NCI-H748 (cell line): ENCODE data around the gene SLC5A6.

Experiments
- DNase-seq: peaks from one replicate; lab custom pipeline; 2025; ENCODE audit not compliant: unreplicated experiment; lab: John Stamatoyannopoulos, UW

SLC5A6 gene

DNA sequence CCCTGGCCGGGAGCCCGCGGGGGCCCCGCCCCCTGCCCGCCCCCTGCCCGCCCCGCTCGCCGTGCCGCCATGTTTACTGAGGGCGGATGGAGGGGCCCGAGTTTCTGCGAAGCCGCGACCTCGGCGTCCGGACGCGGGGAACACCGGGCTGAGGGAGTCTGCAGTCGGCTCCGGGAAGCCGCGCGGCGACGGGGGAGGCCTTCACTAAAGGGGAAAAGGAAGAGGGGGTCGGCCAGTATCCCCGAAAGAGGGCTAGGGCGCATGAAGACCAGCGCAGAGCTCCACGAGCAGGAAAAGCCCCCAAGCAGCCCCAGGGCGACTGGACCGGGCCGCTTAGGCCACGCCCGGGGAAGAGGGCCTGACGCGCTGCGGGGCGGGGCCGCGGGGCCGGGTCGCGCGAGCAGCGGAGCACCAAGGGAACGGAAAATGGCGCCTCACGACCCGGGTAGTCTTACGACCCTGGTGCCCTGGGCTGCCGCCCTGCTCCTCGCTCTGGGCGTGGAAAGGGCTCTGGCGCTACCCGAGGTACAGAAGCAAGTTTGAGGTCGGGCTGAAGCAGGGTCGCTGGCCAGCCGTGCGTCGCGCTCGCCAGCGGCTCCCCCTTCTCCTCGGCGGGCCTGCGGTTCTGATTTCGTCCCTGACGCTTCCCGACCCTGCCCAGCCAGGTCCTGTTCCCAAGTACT, at the start of gene SLC5A6, which contains the start of gene ATRAID:
TSS of gene SLC5A6 (minus strand) at position 326 of the 683 bp plus-strand sequence. CDS start 4,618 bp downstream, outside the sequence.
TSS of gene ATRAID (plus strand) at position 99 of the 683 bp plus-strand sequence. CDS start at position 427, 328 bp downstream.
- peak; percentile 91 for DNase-seq

DNA sequence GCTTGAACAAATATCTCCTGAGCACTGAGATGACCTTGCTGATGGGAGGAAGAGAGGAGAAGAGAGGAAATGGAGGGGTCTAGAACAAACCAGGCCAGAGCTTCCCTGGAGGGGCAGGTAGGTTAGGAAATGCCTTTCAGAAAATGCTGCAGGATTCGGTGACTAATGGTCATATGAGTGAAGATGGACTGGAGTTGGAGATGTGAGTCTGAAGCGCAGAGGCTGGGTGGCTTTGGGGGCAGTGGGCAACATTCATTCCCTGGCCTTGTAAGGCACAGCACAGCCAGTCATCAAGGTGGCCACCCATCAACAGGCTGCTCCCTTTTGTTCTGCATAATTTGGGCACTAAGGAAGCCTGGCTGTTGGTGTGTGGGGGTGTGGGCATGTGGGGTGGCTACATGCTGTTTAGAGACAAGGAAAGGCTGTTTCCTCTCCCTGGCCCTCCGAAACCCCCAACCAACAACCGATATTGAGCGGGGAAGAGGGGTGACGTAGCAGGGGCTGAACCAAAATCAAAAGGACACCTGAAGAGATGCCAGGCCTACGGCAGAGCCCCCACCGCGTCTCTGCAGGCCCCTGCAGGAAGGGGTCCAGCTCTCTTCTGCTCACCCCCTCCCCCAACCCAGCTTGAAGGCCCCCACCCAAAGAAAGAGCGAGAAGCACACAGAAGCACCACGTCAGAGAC, 49.3 kb upstream of the SLC5A6 start:
- DNase-seq = no peak

DNA sequence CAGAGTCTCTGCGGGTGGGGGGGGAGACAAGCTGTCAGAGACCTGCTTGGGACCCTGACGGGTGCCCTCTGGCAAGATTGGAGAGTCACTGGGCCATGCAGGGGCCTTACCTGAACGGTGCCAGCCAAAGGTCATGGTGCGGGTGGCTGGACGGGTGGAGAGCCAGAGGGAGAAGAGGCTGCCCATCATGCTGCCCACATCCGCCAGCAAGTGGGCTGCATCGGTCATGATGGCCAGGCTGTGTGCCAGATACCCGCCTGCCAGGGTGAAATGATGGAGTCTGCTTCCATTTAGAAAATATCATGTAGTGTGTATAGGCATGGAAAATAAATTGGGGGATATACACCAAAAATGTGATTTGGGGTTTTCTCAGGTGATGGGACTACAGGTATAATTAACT, 46.0 kb upstream of the SLC5A6 start:
- DNase-seq = no peak

DNA sequence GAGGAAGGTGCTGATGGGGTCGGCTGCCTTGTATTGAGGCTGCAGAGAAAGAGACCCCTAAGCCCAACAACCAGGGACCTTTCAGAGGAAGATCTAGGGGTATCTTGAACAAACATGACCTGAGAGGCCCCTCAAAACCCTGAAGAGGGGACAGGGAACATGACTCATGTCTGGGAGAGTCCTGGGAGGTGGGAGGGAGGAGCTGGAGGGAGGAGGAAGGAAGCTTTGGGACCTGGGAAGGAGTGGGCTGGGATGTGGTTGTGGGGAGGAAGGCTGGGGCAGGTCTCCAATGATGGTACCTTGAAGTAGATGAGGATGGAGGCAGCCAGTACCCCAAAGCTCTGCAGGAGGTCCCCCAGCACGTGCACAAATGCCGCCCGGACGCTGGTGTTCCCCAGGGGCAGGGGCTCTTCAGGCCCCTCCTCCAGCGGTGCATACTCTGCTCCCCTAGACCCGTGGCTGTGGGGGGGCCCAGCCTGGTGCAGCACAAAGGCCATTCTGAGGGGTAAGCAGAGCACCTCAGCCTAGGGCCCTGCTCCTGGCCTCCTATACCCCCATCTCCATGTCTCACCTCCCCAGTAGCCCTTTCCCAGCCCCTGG, 44.9 kb upstream of the SLC5A6 start:
- DNase-seq = no peak

DNA sequence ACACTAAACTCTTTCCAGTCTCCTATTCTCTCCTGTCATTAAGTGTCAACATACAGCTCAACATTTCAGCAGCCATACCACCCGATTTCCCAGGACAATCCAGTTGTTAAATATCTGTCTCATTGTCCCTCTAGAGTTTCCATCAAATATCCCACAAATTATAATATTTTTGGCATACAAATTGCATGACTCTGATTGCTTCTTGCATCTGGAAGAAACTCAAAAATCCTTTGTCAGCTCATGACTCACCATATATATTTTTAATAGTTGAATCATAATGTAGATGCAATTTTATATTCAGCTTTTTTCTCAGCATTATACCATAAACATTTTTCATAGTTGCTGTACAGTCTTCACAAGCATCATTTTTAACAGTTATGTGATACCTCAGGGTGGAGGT, 43.6 kb upstream of the SLC5A6 start:
- no peak for DNase-seq

DNA sequence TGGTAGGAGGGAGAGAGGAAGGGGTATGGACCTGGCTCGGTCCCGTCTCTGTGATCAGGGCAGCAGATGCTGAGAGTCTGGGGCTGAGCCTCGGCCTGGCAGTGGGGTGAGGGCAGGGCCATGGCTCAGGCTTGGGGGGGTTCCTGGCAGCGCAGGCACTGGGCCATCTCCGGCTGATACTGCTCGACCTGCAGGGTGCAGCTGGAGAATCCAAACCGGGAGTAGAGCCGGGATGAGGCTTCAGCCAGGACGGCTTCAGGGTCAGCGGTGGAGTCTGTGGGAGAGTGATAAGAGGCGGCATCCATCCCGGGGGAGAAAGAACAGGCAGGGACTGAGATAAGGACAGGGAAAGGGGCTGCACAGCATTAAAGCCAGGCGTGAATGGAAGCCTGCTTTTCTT, 43.1 kb upstream of the SLC5A6 start:
- no peak for DNase-seq

DNA sequence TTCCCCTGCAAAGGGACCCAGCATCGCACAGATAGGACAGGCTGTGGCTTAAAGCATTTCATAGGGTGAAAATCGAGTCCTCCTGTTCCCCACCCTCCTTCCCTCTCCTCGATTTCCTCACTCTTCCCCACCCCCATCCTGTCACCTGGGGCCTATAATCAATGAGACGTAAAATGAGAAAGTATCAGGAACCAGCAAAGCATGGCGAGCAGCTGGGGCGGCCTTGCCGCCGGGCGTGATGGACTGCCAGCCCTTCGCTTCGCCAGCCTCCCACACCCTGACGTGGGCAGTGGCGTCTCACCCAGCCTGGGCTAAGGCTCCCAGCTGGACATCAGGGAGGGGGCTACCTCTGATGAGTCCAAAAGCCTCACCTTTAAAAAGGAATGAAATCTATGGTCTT, 39.7 kb upstream of the SLC5A6 start:
- no peak for DNase-seq

DNA sequence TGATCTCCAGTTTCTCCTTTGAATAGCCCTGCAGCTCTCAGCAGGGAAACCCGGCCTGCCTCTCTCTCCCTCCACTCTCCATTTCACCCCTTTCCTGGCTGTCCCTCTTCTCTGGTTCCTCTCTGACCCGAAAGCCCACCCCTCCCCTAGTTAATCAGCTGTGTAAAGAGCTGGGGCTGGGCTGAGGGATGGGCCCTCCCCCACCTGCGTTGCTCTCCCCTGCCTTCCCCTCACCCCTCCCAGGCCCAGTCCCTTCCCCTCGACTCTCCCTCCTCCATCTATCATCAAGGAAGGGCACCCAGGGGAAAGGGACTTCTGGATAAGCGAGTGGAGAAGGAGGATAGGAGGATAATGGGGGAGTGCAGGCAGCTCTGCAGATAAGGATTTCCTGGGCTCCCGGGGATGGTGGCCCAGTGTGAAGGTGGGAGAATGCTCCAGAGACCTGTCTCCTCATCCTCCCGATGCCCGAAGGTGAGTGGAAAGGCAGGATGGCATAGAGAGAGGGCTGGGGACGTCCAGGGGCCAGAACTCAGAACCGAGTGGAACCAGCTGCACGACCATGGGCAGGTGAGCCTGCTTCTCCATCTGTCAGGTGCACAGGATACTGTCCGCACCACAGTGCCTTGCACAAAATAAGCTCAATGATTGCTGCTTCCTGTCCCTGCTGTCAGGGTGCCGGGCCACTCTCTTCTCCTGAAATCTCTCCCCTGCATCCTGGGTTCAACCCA, 38.7 kb upstream of the SLC5A6 start:
- no peak for DNase-seq

DNA sequence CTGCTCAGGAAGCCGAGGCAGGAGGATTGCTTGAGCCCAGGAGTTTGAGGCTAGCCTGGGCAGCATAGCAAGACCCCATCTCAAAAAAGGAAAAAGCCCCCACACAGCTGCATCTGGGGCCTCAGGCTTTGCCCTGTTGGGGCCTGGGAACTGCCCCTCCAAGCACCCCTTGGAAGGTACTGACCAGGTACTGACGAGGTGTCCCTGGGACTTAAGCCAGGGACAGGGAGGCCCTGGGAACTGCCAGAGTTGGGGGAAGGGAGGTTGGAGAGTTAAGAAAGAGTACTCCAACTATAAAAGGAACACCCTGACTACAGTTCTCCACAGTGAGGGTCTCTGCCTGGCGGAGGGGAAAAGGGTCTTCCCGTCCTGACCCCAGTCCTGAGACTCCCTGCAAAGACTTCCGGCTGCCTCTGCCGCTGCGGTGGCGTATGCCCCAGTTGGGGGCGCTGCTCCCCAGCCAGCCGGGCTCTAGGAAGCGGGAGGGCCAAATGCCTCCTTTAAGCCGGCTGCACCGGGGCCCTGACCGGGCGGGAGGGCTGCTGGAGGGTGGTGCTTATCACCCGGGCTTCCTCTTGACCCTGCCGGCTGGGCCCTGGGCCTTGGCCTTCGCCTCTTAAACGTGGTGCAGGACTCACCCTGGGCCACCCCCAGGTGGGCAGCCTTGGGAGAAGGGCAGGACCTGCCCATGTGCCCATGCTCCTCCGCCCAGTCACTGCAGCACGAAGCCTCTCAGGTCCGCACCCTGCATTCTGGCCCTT, 38.0 kb upstream of the SLC5A6 start:
- DNase-seq = peak; percentile 39

DNA sequence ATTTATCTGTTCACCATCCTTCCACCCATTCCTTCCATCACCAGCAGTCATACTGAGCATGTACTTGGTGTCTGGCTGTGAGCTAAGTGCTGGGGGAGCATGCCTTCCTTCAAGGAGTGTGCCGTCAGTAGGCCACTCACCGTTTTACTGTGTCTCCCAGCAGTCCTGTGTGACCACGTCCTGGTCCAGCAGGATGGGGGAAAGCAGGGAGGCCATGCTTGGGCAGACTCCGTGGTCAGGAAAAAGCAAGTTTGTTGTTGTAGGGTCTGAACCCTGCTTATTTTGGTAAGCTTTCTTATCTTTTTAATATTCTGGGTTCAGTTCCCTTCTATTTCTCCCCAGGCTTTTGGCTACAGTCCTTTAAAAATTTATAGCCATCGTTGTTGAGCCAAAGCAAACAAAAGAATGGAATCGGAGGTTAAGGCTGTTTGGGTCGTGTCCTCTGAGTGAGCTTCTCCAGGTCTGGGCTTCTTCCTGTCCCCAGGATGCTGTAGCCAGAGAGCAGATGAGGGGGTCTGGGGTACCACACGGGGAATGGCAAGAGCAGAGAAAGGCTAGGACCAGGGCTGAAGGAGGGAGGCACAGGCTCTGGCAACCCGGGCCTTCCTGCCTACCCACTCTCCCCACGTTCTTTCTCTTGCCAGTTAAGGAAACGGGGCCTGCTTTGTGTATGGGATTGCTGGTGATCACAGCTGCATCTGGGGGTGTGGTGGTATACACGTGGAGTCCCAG, 37.3 kb upstream of the SLC5A6 start:
- no peak for DNase-seq

DNA sequence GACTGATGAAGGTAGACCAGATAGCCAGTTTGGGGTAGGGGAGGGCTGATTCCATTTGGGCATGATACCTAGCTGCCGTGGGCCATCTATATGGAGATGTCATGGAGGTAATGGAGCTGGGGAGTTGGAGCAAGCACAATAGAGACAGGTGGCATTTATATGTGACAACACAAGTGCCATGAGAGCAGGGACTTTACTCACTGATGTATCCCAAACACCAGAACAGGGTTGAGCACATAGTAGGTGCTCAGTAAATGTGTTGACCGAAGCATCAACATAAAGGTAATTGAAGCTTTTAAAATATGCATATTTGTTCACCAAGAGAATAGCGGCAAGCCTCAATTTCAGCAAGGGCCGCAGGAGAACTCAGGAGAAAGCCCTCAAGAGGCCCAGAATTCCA, 35.8 kb upstream of the SLC5A6 start:
- DNase-seq = no peak

DNA sequence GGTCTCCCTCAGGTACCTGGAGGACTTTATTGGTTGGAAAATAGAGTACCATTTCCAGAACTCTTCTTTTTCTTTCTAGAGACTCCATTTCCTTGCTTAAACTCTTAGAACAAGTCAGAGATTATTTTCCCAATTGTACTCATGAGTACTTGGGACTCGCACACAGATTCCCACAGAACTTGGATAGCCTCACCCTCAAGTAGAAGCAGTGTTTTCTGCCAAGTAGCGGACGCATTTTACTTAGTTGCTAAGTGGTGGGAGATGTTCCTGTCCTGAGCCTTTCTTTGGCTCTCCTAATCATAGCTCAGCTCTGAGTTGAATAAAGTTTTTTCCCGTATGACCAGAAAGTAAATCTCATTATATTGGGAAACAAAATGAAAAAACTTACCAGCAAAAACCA, 33.6 kb upstream of the SLC5A6 start:
- DNase-seq = no peak

DNA sequence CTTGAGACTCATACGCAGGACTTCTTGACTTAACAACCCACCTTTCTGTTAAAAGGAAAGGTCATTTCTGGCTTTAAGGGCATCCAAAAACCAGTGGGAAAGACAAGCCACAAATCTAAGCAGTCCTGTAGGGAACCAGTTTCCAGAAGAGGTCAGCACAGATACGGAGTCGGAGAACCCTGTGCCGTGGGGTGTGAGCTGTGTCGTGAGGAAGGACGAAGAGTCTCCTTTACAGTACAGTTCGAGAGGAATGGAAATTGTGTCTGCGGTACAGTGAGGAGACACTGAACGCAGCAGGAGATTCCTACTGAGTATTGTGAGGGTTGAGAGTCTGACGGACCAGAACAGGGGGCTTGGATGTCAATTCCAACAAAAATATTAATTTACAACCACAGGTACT, 33.0 kb upstream of the SLC5A6 start:
- no peak for DNase-seq

DNA sequence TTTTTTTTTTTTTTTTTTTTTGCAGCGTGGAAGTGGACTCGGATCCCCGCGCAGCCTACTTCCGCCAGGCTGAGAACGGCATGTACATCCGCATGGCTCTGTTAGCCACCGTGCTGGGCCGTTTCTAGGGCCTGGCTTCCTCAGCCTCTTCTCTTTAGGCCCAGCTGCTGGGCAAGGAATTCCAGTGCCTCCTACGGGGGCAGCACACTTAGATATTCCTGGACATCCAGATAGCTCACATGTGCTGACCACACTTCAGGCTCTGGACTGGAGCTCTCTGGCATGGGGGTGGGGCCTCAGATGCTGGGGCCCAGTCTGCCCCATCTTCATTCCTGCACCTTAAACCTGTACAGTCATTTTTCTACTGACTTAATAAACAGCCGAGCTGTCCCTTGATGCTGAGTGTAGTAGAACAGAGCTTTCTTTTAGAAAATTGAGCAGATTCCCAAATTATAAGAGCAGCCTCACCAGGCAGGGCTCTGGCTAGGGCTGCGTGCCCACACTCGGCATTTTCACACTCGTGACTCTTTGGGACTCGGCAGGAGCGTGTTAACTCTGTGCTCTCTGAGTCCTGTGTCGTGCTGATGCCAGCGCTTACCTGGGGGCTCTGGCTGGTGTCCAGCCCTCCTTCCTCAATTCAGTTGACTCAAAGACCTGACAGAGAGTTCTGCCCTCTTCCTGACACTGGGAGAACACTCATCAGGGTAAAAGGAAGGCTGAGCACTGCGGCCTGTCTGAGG, 31.5 kb upstream of the SLC5A6 start:
- no peak for DNase-seq

DNA sequence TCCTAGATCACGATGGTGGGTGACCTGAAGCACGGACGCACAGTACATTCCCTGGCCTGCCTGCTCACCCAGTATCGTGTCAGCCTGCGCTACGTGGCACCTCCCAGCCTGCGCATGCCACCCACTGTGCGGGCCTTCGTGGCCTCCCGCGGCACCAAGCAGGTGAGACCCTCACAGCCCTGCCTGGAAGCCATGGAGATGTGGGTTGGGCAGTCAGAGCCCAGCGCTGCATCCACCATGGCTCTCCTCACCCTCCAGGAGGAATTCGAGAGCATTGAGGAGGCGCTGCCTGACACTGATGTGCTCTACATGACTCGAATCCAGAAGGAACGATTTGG, 30.5 kb upstream of the SLC5A6 start:
- no peak for DNase-seq

DNA sequence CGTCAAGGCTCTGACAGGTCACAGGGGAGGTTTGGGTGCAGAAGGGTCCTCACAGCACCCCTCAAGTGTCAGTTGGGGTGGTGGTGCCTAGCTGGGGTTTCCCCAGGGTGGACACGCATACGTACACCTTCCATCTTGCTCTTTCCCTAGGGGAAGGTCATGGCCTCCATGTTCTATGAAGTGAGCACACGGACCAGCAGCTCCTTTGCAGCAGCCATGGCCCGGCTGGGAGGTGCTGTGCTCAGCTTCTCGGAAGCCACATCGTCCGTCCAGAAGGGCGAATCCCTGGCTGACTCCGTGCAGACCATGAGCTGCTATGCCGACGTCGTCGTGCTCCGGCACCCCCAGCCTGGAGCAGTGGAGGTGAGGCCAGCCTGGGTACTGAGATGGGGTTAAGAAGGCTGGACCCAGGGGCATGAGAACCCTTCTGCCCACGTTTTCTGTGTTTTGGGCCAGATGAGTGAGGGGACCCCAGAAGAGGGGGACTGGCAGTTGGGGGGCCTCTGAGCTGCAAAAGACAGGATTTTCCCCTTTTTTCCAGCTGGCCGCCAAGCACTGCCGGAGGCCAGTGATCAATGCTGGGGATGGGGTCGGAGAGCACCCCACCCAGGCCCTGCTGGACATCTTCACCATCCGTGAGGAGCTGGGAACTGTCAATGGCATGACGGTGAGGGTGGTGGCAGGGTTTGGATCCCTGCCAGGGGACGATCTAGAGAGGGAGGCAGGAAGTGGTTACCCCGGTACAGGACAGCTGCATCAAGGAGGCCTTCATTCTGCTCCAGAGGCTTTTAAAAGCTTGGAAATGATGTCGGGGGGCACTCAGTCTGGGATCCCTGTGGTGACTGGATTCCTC, 29.9 kb upstream of the SLC5A6 start:
- no peak for DNase-seq

DNA sequence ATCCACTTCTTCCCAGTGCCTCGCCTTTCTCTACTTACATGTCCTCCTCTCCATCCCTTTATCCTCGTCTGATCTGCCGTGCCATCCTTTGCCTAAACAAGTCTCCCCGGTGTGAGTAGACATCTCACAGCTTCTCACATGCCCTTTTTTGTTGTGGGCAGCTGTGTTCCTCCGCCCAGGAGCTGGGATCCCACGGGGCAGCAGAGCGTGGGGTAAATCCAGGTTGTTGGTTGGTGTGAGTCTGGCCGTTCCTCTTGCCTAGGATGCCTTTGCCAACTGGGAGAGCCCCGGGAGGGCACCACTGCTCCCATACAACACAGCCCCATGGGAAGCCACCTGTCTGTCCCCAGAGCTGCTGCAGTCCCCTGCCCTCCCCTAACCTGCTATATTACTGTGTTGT, 28.3 kb upstream of the SLC5A6 start:
- DNase-seq = no peak

DNA sequence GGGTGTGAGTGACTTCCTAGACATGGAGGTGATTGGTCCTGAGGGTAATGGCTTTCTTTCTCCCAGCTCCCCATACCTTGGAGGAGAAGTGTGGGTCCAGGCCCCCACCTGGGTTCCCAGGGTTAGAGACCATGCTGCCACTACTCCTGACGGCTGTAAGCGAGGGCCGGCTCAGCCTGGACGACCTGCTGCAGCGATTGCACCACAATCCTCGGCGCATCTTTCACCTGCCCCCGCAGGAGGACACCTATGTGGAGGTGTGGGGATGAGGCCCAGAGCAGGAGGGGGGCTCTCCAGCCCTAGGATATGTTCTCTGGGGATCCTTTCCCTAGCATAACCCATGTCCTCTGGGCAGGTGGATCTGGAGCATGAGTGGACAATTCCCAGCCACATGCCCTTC, 26.9 kb upstream of the SLC5A6 start:
- DNase-seq = no peak
